Esophagus muscularis mucosa (tissue), 4 donors: ENCODE measurements around the gene ZNF774. TPM values are rescaled to one million over a fixed set of nuclear protein-coding genes. Genes with fewer than 3 reads are reported as not detected.

Source experiments
- DNase-seq: peaks from one replicate; pipeline ENCODE4 v3.0.0-alpha.2; 2017; ENCODE audit errors: extremely low spot score
- H3K27ac ChIP-seq, 4 donors: fragments of 200-600 bp; sonication (generic); replicated peaks in 1 of 4; 1 replicate in 3 of 4; 2 replicates in 1 of 4; pipeline ENCODE4 v1.5.1; 2016 to 2019; ENCODE audit warnings: mild to moderate bottlenecking in 1 of 4
- H3K27me3 ChIP-seq, 4 donors: fragments of 200-600 bp; sonication (generic); one replicate each; pipeline versions ENCODE4 v1.5.1 to v1.6.0; 2016 to 2019
- H3K36me3 ChIP-seq, 4 donors: fragments of 200-600 bp; sonication (generic); one replicate each; pipeline ENCODE4 v1.5.1; 2016 to 2019
- H3K4me1 ChIP-seq, 4 donors: fragments of 200-600 bp; sonication (generic); one replicate each; pipeline ENCODE4 v1.5.1; 2016 to 2019
- H3K4me3 ChIP-seq, 4 donors: fragments of 200-600 bp; sonication (generic); 1 replicate in 2 of 4; 2 replicates in 2 of 4; pipeline ENCODE4 v1.5.1; 2016 to 2019; ENCODE audit warnings: mild to moderate bottlenecking in 4 of 4, moderate library complexity in 1 of 4
- H3K9me3 ChIP-seq, 4 donors: fragments of 200-600 bp; sonication (generic); 1 replicate in 3 of 4; 2 replicates in 1 of 4; pipeline ENCODE4 v1.5.1; 2016 to 2019
- CTCF ChIP-seq, 3 experiments: fragments of 200-600 bp in 2 of 3; fragments of 450-650 bp in 1 of 3; sonication (generic) in 2 of 3; IDR thresholded peaks; one replicate each; pipeline ENCODE4 v1.5.1; 2017 to 2019; ENCODE audit warnings: antibody characterized with exemption in 3 of 3, mild to moderate bottlenecking in 2 of 3, moderate library complexity in 1 of 3
- EP300 ChIP-seq: sonication (generic); formaldehyde crosslinking; IDR thresholded peaks from one replicate; pipeline ENCODE4 v1.6.1; 2017; ENCODE audit warnings: antibody characterized with exemption
- POLR2A ChIP-seq: fragments of 450-650 bp; IDR thresholded peaks from one replicate; pipeline ENCODE4 v1.6.1; 2017; ENCODE audit warnings: antibody characterized with exemption, moderate library complexity, mild to moderate bottlenecking, low read depth
- POLR2AphosphoS5 ChIP-seq, 2 donors: sonication (generic); formaldehyde crosslinking; IDR thresholded peaks; one replicate each; pipeline ENCODE4 v1.6.1; 2017; ENCODE audit warnings: antibody characterized with exemption in 2 of 2
- WGBS: methylation state at CpG from one replicate; pipeline ENCODE4 v1.1.5; 2018; 5-methylcytosine and 5-hydroxymethylcytosine counted together
- intact Hi-C: fragments of 100-400 bp; cut with DNase I; formaldehyde crosslinking; loops from one replicate; pipeline ENCODE4 v1.15.1; 2023
- total RNA-seq, 4 donors: library from RNA; depleted of rRNA; stranded (reverse); fragments of >200 nt; gene quantifications; one replicate each; pipeline versions ENCODE4 v1.1.0 to v1.2.1, GENCODE V29; 2016

The ZNF774 gene
- total RNA-seq, 4 donors from 2014 or later: 1.5 to 2.3 (median 1.7) TPM

- WGBS: 16% methylated on average over 16 of the region's 17 CpGs
- no peaks in the 10 kb centered on the region for H3K27me3 ChIP-seq
- intact Hi-C loops: loop anchor here (2.0 kb wide), 1 partner anchor 163 kb away; no protein-coding TSS in a partner anchor
- peak; percentile 93 for DNase-seq
- peaks cover 21 to 32% (median 30%) of the 10 kb centered on the region in 4 donors for H3K4me1 ChIP-seq
- no peaks in the 10 kb centered on the region for H3K9me3 ChIP-seq
- TF ChIP-seq POLR2AphosphoS5 (IDR thresholded peaks at IDR 0.05) (peak; percentile 36 to 70), CTCF (IDR thresholded peaks at IDR 0.05) (peak; percentile 97 to 98 (median 98)), POLR2A (no peak), EP300 (no peak)
- H3K4me3 ChIP-seq: peak overlapping the region in 1 of 4 donors; percentile 25
- no peaks in the 10 kb centered on the region for H3K36me3 ChIP-seq
- peak overlapping the region; percentile 0 to 49 (median 30) for H3K27ac ChIP-seq
These were observed 31.8 kb upstream of the ZNF774 start for GRCh38 chr15:90320062-90320884.

GRCh38 chr15:90320885-90321278 is 31.2 kb upstream of the ZNF774 start:
- TF ChIP-seq EP300 (no peak), POLR2AphosphoS5 (IDR thresholded peaks at IDR 0.05) (no peak), POLR2A (no peak), CTCF (IDR thresholded peaks at IDR 0.05) (no peak)
- no peaks in the 10 kb centered on the region for H3K9me3 ChIP-seq
- H3K4me1 ChIP-seq: peaks cover 15 to 26% (median 24%) of the 10 kb centered on the region in 4 donors
- no peaks in the 10 kb centered on the region for H3K27me3 ChIP-seq
- no peak for DNase-seq
- H3K27ac ChIP-seq: no peak overlapping the region
- 88% methylated on average over 1 of the region's 1 CpG for WGBS
- intact Hi-C loops: loop anchor here (2.0 kb wide), 1 partner anchor 162 kb away; no protein-coding TSS in a partner anchor
- H3K36me3 ChIP-seq: no peaks in the 10 kb centered on the region
- H3K4me3 ChIP-seq: no peak overlapping the region

GRCh38 chr15:90322538-90322937 is 29.5 kb upstream of the ZNF774 start:
- intact Hi-C loops: no loop called here
- 74% methylated on average over 4 of the region's 4 CpGs for WGBS
- no peaks in the 10 kb centered on the region for H3K36me3 ChIP-seq
- no peak overlapping the region for H3K27ac ChIP-seq
- H3K4me1 ChIP-seq: peaks cover 10 to 19% (median 18%) of the 10 kb centered on the region in 4 donors
- no peaks in the 10 kb centered on the region for H3K9me3 ChIP-seq
- no peak for DNase-seq
- H3K4me3 ChIP-seq: no peak overlapping the region
- TF ChIP-seq POLR2AphosphoS5 (IDR thresholded peaks at IDR 0.05) (no peak), POLR2A (no peak), CTCF (IDR thresholded peaks at IDR 0.05) (no peak), EP300 (no peak)
- no peaks in the 10 kb centered on the region for H3K27me3 ChIP-seq

- intact Hi-C loops: no loop called here
- H3K4me3 ChIP-seq: no peak overlapping the region
- no peaks in the 10 kb centered on the region for H3K9me3 ChIP-seq
- peaks cover 0 to 9% (median 6%) of the 10 kb centered on the region in 4 donors for H3K4me1 ChIP-seq
- no peaks in the 10 kb centered on the region for H3K36me3 ChIP-seq
- no peak for TF ChIP-seq CTCF (IDR thresholded peaks at IDR 0.05)
- 90% methylated on average over 4 of the region's 4 CpGs for WGBS
- no peak overlapping the region for H3K27ac ChIP-seq
- H3K27me3 ChIP-seq: no peaks in the 10 kb centered on the region
- DNase-seq: no peak
These were observed 26.4 kb upstream of the ZNF774 start for GRCh38 chr15:90325726-90326125.
